ENCODE measurements around the gene MTUS2. TPM values are rescaled to one million over a fixed set of nuclear protein-coding genes. Genes with fewer than 3 reads are reported as not detected.

MTUS2 gene
- total and polyA plus RNA-seq, 2 of the 8 experiments (the other 6 are each of a cell fraction or from before 2014, with no cell fraction given): 0.18 to 0.80 TPM

DNA sequence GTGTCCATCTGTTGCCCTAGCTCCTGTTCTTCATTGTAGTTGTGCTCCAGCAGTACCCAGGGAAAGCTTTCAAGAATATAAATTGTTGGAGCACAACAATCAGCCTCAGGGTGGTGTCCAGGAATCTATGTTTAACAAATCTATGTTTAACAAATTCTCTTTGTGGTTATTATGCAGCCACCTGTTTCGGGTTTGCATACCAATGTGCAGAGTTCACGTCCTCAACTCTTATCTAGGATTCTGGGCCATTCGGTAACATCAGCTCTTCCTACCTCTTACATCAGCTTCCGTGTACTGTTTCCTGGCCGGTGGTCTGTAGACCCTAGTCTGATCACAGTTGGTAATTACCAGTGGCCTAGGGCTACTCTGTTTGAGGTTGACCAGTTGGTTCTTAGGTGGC is 17.0 kb downstream of the MTUS2 start:
- no peak overlapping the region for H3K56ac ChIP-seq (replicated peaks; ENCODE audit: insufficient read length, low read depth, low read length)
- H2AFZ ChIP-seq (ENCODE audit: low read length): no peak overlapping the region
- no peak overlapping the region for H2AK5ac ChIP-seq (ENCODE audit: low read depth, low read length)
- H4K91ac ChIP-seq (replicated peaks; ENCODE audit: insufficient read length, low read length): no peak overlapping the region
- H2BK5ac ChIP-seq (ENCODE audit: low read depth, low read length): no peak overlapping the region
- ChIA-PET CTCF (ENCODE audit: partially characterized antibody) (interaction anchor here (1.0 kb wide), 1 partner anchor 13 kb away, joined by 6 read pairs; no protein-coding TSS in a partner anchor), POLR2A (ENCODE audit: partially characterized antibody) (no interaction called here)
- H3K18ac ChIP-seq (ENCODE audit: extremely low read depth, low read length): no peak overlapping the region
- H2BK12ac ChIP-seq (ENCODE audit: low read depth, low read length): no peak overlapping the region
- no peaks in the 10 kb centered on the region; the same call in 1 of the 2 replicates for H3K23me2 ChIP-seq (ENCODE audit: low read depth, low read length)
- H3K27ac ChIP-seq (ENCODE audit: low read depth, low read length): no peak overlapping the region
- H3K79me2 ChIP-seq (ENCODE audit: control insufficient read depth in 1 of 2, insufficient read depth in 2 of 2, low read length in 2 of 2): no peaks in the 10 kb centered on the region
- 84% methylated on average over 5 of the region's 5 CpGs; no CpG with 5 or more reads in 1 of the 2 experiments for WGBS, 2 experiments (ENCODE audit: extremely low coverage in 1 of 2, insufficient coverage in 1 of 2, insufficient read length in 1 of 2, insufficient replicate concordance in 2 of 2, low coverage in 1 of 2, low lambda C conversion rate in 2 of 2, missing lambda C conversion rate in 1 of 2)
- no peaks in the 10 kb centered on the region for H3K27me3 ChIP-seq (replicated peaks in 1 of 4; ENCODE audit: control insufficient read depth in 3 of 4, extremely low read depth in 1 of 4, insufficient read depth in 3 of 4, low read length in 3 of 4)
- H3K36me3 ChIP-seq (ENCODE audit: control insufficient read depth in 2 of 4, insufficient read depth in 4 of 4, low read length in 3 of 4): no peaks in the 10 kb centered on the region
- no peak overlapping the region for H2BK120ac ChIP-seq (replicated peaks; ENCODE audit: low read depth, low read length)
- H3K23ac ChIP-seq (ENCODE audit: insufficient read length): no peak overlapping the region
- no peak overlapping the region for H2BK20ac ChIP-seq (ENCODE audit: low read length)
- no peak for FAIRE-seq
- no peaks in the 10 kb centered on the region for H3K79me1 ChIP-seq (ENCODE audit: low read depth, low read length)
- no peak overlapping the region for H3K9ac ChIP-seq (replicated peaks in 1 of 4; ENCODE audit: extremely low read depth in 1 of 4, low read depth in 3 of 4, low read length in 3 of 4)
- no peaks in the 10 kb centered on the region for H3K4me1 ChIP-seq (replicated peaks in 1 of 4; ENCODE audit: control insufficient read depth in 3 of 4, insufficient read depth in 4 of 4, low read length in 3 of 4)
- no peaks in the 10 kb centered on the region for H4K20me1 ChIP-seq (replicated peaks in 1 of 2; ENCODE audit: control insufficient read depth in 1 of 2, insufficient read depth in 2 of 2, low read length in 2 of 2)
- no peak overlapping the region for H2BK15ac ChIP-seq (ENCODE audit: low read length)
- no peak overlapping the region for H3K4me3 ChIP-seq (ENCODE audit: extremely low read depth in 1 of 4, insufficient read depth in 2 of 4, low read depth in 3 of 4, low read length in 4 of 4)
- DNase-seq (ENCODE audit: low read depth in 1 of 2, low spot score in 2 of 2): no peak
- no peak overlapping the region for H3K14ac ChIP-seq (ENCODE audit: insufficient read length)
- no peaks in the 10 kb centered on the region for H3K9me3 ChIP-seq (ENCODE audit: insufficient read depth in 2 of 2, low read depth in 1 of 2, low read length in 1 of 2)
- H3K4ac ChIP-seq (replicated peaks; ENCODE audit: insufficient read length, low read depth, low read length): no peak overlapping the region
- no peak overlapping the region for H3K4me2 ChIP-seq (ENCODE audit: insufficient read depth in 1 of 2, low read depth in 2 of 2, low read length in 2 of 2)
- H4K8ac ChIP-seq (ENCODE audit: extremely low read depth, insufficient read depth, low read length): no peak overlapping the region
- H4K5ac ChIP-seq (ENCODE audit: insufficient read length, low read depth, low read length): no peak overlapping the region
- TF ChIP-seq TBP (IDR thresholded peaks at IDR 0.05; ENCODE audit: low read depth, low read length): no peak
- TF ChIP-seq TEAD4 (IDR thresholded peaks at IDR 0.05; ENCODE audit: low read depth, low read length): no peak
- TF ChIP-seq ZNF274 (IDR thresholded peaks at IDR 0.05; ENCODE audit: borderline replicate concordance, extremely low read depth, low read length): no peak
- TF ChIP-seq EZH2 (IDR thresholded peaks at IDR 0.05; ENCODE audit: low read depth, low read length, severe bottlenecking): no peak
- TF ChIP-seq, protein P1, sequence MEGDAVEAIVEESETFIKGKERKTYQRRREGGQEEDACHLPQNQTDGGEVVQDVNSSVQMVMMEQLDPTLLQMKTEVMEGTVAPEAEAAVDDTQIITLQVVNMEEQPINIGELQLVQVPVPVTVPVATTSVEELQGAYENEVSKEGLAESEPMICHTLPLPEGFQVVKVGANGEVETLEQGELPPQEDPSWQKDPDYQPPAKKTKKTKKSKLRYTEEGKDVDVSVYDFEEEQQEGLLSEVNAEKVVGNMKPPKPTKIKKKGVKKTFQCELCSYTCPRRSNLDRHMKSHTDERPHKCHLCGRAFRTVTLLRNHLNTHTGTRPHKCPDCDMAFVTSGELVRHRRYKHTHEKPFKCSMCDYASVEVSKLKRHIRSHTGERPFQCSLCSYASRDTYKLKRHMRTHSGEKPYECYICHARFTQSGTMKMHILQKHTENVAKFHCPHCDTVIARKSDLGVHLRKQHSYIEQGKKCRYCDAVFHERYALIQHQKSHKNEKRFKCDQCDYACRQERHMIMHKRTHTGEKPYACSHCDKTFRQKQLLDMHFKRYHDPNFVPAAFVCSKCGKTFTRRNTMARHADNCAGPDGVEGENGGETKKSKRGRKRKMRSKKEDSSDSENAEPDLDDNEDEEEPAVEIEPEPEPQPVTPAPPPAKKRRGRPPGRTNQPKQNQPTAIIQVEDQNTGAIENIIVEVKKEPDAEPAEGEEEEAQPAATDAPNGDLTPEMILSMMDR (IDR thresholded peaks at IDR 0.05; ENCODE audit: control extremely low read depth in 1 of 3, insufficient read depth in 1 of 3, low read depth in 1 of 3, low read length in 3 of 3): no peak
- TF ChIP-seq TAF7 (optimal IDR thresholded peaks at IDR 0.05; ENCODE audit: borderline replicate concordance, low read depth, low read length): no peak
- no peak for TF ChIP-seq EGR1 (IDR thresholded peaks at IDR 0.05; ENCODE audit: borderline replicate concordance, low read depth, low read length)
- TF ChIP-seq RXRA (IDR thresholded peaks at IDR 0.05; ENCODE audit: insufficient read depth, low read depth, low read length): no peak
- no peak for TF ChIP-seq BRCA1 (IDR thresholded peaks at IDR 0.05; ENCODE audit: low read depth, low read length)
- TF ChIP-seq CTBP2 (IDR thresholded peaks at IDR 0.05; ENCODE audit: borderline replicate concordance, insufficient read depth, insufficient read length, low read length): no peak
- TF ChIP-seq, protein P2, sequence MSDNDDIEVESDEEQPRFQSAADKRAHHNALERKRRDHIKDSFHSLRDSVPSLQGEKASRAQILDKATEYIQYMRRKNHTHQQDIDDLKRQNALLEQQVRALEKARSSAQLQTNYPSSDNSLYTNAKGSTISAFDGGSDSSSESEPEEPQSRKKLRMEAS (IDR thresholded peaks at IDR 0.05): no peak
- no peak for TF ChIP-seq SRF (IDR thresholded peaks at IDR 0.05; ENCODE audit: low read depth, low read length)
